ENCODE data around the gene KCNJ9.

KCNJ9 gene

GRCh38 chr1:160129558-160129957 lies 48.2 kb downstream of the KCNJ9 start:
- Histone ChIP-seq H3F3A (ENCODE audit: insufficient read depth, low read length) (no peaks in the 10 kb centered on the region), H3K4me1 (ENCODE audit: low read length) (no peaks in the 10 kb centered on the region), H3K27me3 (replicated peaks; ENCODE audit: insufficient read depth, low read length) (no peaks in the 10 kb centered on the region), H2AFZ (ENCODE audit: low read length) (no peak overlapping the region), H3K79me2 (ENCODE audit: low read length) (no peaks in the 10 kb centered on the region), H3K9ac (ENCODE audit: low read length) (no peak overlapping the region), H4K20me1 (ENCODE audit: insufficient read depth, low read length) (no peaks in the 10 kb centered on the region), H3K27ac (ENCODE audit: low read length) (no peak overlapping the region), H3K36me3 (replicated peaks; ENCODE audit: insufficient read depth, low read length) (no peaks in the 10 kb centered on the region), H3K4me3 (ENCODE audit: low read length) (no peak overlapping the region), H3K9me2 (replicated peaks; ENCODE audit: insufficient read depth, low read length) (no peaks in the 10 kb centered on the region), H3K4me2 (ENCODE audit: low read depth, low read length) (no peak overlapping the region), H3K9me3 (replicated peaks; ENCODE audit: insufficient read depth, low read length) (no peaks in the 10 kb centered on the region)
- DNase-seq, result no peak
- TF ChIP-seq CTCF (IDR thresholded peaks at IDR 0.05; ENCODE audit: low read length), result no peak
- TF ChIP-seq EZH2phosphoT487 (IDR thresholded peaks at IDR 0.05; ENCODE audit: low read length), result no peak
- no peak for TF ChIP-seq EZH2 (optimal IDR thresholded peaks at IDR 0.05; ENCODE audit: low read depth, low read length)

- DNase-seq, result no peak
- H2AFZ ChIP-seq (ENCODE audit: low read length), result no peak overlapping the region
- no peaks in the 10 kb centered on the region for H3K9me3 ChIP-seq (replicated peaks; ENCODE audit: insufficient read depth, low read length)
- H3K9ac ChIP-seq (ENCODE audit: low read length), result no peak overlapping the region
- H3F3A ChIP-seq (ENCODE audit: insufficient read depth, low read length), result no peaks in the 10 kb centered on the region
- H3K4me3 ChIP-seq (ENCODE audit: low read length), result no peak overlapping the region
- no peaks in the 10 kb centered on the region for H3K36me3 ChIP-seq (replicated peaks; ENCODE audit: insufficient read depth, low read length)
- no peaks in the 10 kb centered on the region for H3K79me2 ChIP-seq (ENCODE audit: low read length)
- TF ChIP-seq EZH2 (optimal IDR thresholded peaks at IDR 0.05; ENCODE audit: low read depth, low read length) (no peak), EZH2phosphoT487 (IDR thresholded peaks at IDR 0.05; ENCODE audit: low read length) (no peak), CTCF (IDR thresholded peaks at IDR 0.05; ENCODE audit: low read length) (no peak)
- no peaks in the 10 kb centered on the region for H4K20me1 ChIP-seq (ENCODE audit: insufficient read depth, low read length)
- H3K4me2 ChIP-seq (ENCODE audit: low read depth, low read length), result no peak overlapping the region
- no peaks in the 10 kb centered on the region for H3K9me2 ChIP-seq (replicated peaks; ENCODE audit: insufficient read depth, low read length)
- H3K27me3 ChIP-seq (replicated peaks; ENCODE audit: insufficient read depth, low read length), result no peaks in the 10 kb centered on the region
- no peaks in the 10 kb centered on the region for H3K4me1 ChIP-seq (ENCODE audit: low read length)
- H3K27ac ChIP-seq (ENCODE audit: low read length), result no peak overlapping the region
These were observed 48.6 kb downstream of the KCNJ9 start for GRCh38 chr1:160129966-160130365.

- Histone ChIP-seq H3K4me2 (ENCODE audit: low read depth, low read length) (no peak overlapping the region), H3K79me2 (ENCODE audit: low read length) (no peaks in the 10 kb centered on the region), H4K20me1 (ENCODE audit: insufficient read depth, low read length) (no peaks in the 10 kb centered on the region), H3F3A (ENCODE audit: insufficient read depth, low read length) (no peaks in the 10 kb centered on the region), H3K27ac (ENCODE audit: low read length) (no peak overlapping the region), H3K4me1 (ENCODE audit: low read length) (no peaks in the 10 kb centered on the region), H3K27me3 (replicated peaks; ENCODE audit: insufficient read depth, low read length) (no peaks in the 10 kb centered on the region), H3K4me3 (ENCODE audit: low read length) (no peak overlapping the region), H2AFZ (ENCODE audit: low read length) (no peak overlapping the region), H3K36me3 (replicated peaks; ENCODE audit: insufficient read depth, low read length) (no peaks in the 10 kb centered on the region), H3K9me3 (replicated peaks; ENCODE audit: insufficient read depth, low read length) (no peaks in the 10 kb centered on the region), H3K9ac (ENCODE audit: low read length) (no peak overlapping the region), H3K9me2 (replicated peaks; ENCODE audit: insufficient read depth, low read length) (no peaks in the 10 kb centered on the region)
- DNase-seq, result no peak
- TF ChIP-seq EZH2 (optimal IDR thresholded peaks at IDR 0.05; ENCODE audit: low read depth, low read length), result no peak
- TF ChIP-seq EZH2phosphoT487 (IDR thresholded peaks at IDR 0.05; ENCODE audit: low read length), result no peak
- TF ChIP-seq CTCF (IDR thresholded peaks at IDR 0.05; ENCODE audit: low read length), result no peak
These were observed 49.1 kb downstream of the KCNJ9 start for GRCh38 chr1:160130486-160130885.
